Stomach (tissue), 4 donors: ENCODE results near the gene NINL.

Source experiments
- CTCF ChIP-seq, 7 experiments: fragments of 450-650 bp in 4 of 7; fragments of 200-600 bp in 3 of 7; sonication (generic) in 3 of 7; IDR thresholded peaks; one replicate each; pipeline ENCODE4 v1.5.1; 2016 to 2019; ENCODE audit warnings: antibody characterized with exemption in 7 of 7, control low read depth in 2 of 7, mild to moderate bottlenecking in 1 of 7
- EP300 ChIP-seq: sonication (generic); formaldehyde crosslinking; IDR thresholded peaks from one replicate; pipeline ENCODE4 v1.6.1; 2017; ENCODE audit warnings: antibody characterized with exemption

- TF ChIP-seq EP300 (no peak), CTCF (IDR thresholded peaks at IDR 0.05) (no peak)
Measured at GRCh38 chr20:25533920-25534700, 51.2 kb downstream of the NINL start.
